ENCODE data around the gene PLAU.

Gene PLAU

DNA sequence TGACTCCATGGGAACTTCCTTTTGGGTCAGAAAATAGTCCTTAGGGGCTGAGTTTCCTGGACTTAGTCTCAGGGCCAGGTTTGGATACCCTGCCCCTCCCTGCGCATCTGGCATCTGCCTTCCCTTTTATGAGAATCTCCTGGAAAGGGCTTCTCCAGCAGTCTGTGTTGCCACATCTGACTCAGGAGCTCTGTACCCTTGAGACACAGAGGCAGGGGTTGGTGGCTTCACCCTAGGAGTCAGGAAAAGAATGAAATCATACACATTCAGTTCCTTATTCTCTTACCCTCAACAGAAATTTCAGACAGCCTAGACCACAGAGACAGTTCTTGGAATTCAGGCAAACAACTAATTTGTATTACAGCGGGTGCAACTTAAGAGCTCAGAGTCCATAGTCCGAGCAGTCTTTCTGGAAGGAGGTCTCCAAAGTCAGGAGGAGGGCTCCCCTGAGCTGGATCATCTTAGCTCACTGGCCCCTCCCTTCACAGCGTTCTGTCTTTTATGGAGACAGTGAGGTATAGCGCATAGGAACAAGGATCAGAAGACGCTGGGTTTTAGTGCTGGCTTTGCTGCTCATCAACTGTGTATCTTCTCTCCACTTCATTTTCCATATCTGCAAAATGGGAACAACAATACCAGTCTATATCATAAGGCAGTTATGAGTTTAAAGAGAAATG, 3.0 kb upstream of the PLAU start:
- DNase-seq (ENCODE audit: low read depth) = peak; percentile 51
- no peak overlapping the region for H3K4me3 ChIP-seq (ENCODE audit: low read length)
- TF ChIP-seq, protein P1, sequence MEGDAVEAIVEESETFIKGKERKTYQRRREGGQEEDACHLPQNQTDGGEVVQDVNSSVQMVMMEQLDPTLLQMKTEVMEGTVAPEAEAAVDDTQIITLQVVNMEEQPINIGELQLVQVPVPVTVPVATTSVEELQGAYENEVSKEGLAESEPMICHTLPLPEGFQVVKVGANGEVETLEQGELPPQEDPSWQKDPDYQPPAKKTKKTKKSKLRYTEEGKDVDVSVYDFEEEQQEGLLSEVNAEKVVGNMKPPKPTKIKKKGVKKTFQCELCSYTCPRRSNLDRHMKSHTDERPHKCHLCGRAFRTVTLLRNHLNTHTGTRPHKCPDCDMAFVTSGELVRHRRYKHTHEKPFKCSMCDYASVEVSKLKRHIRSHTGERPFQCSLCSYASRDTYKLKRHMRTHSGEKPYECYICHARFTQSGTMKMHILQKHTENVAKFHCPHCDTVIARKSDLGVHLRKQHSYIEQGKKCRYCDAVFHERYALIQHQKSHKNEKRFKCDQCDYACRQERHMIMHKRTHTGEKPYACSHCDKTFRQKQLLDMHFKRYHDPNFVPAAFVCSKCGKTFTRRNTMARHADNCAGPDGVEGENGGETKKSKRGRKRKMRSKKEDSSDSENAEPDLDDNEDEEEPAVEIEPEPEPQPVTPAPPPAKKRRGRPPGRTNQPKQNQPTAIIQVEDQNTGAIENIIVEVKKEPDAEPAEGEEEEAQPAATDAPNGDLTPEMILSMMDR (IDR thresholded peaks at IDR 0.05; ENCODE audit: insufficient read depth, low read depth, low read length, missing control alignments) = no peak

- no peak overlapping the region for H3K4me3 ChIP-seq (ENCODE audit: low read length)
- TF ChIP-seq, protein P1 (IDR thresholded peaks at IDR 0.05; ENCODE audit: insufficient read depth, low read depth, low read length, missing control alignments) = no peak
- DNase-seq (ENCODE audit: low read depth) = peak; percentile 99
Measured at GRCh38 chr10:73908853-73909539, 1.9 kb upstream of the PLAU start.

- TF ChIP-seq, protein P1 (IDR thresholded peaks at IDR 0.05; ENCODE audit: insufficient read depth, low read depth, low read length, missing control alignments) = no peak
- peak; percentile 25 for DNase-seq (ENCODE audit: low read depth)
- no peak overlapping the region for H3K4me3 ChIP-seq (ENCODE audit: low read length)
Measured at GRCh38 chr10:73909540-73910115, 1.3 kb upstream of the PLAU start.

- DNase-seq (ENCODE audit: low read depth) = peak; percentile 43
- TF ChIP-seq, protein P1 (IDR thresholded peaks at IDR 0.05; ENCODE audit: insufficient read depth, low read depth, low read length, missing control alignments) = no peak
- H3K4me3 ChIP-seq (ENCODE audit: low read length) = peak overlapping the region; percentile 65
Measured at GRCh38 chr10:73910401-73910763, 550 bp upstream of the PLAU start.

- peak; percentile 43 for DNase-seq (ENCODE audit: low read depth)
- H3K4me3 ChIP-seq (ENCODE audit: low read length) = peak overlapping the region; percentile 65
- TF ChIP-seq, protein P1 (IDR thresholded peaks at IDR 0.05; ENCODE audit: insufficient read depth, low read depth, low read length, missing control alignments) = no peak
Measured at GRCh38 chr10:73911553-73912004, 647 bp downstream of the PLAU start.

DNA sequence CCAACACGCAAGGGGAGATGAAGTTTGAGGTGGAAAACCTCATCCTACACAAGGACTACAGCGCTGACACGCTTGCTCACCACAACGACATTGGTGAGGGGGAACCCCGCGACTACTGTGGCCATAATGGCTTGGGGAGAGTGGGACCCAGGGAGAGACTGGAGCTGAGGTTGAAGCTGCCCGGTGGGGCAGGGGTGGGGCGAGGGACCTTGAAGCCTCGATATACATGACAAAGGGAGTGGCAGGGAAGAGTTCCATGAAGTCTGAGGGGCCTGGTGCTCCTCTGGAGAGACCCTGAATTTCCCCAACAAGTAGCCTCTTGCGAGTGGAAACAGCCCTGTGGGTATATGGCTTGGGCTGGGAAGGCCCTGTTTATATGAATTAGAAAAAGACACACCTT, 3.1 kb downstream of the PLAU start:
- DNase-seq (ENCODE audit: low read depth) = no peak
- no peak overlapping the region for H3K4me3 ChIP-seq (ENCODE audit: low read length)
- TF ChIP-seq, protein P1 (IDR thresholded peaks at IDR 0.05; ENCODE audit: insufficient read depth, low read depth, low read length, missing control alignments) = no peak

Data from epithelial cell of esophagus (primary cell).